ENCODE data around the gene C20orf202. TPM values are rescaled to one million over a fixed set of nuclear protein-coding genes. Genes with fewer than 3 reads are reported as not detected.
"Not testable (repeated sequence)": the region's sequence is repeated elsewhere in the genome, so short reads cannot be mapped to it uniquely, and the experiment has no call there.

C20orf202 gene
- total RNA-seq, 6 experiments from 2014 or later, result 0.19 TPM; not detected in 5

- intact Hi-C loops (cut with DNase I), result no loop called here
- Histone ChIP-seq H3K4me1 (no peaks in the 10 kb centered on the region), H3K36me3 (no peaks in the 10 kb centered on the region), H3K27ac (no peak overlapping the region), H3K9me3 (no peaks in the 10 kb centered on the region), H3K27me3 (peaks cover 0 to 4% of the 10 kb centered on the region in 2 donors), H3K4me3 (no peak overlapping the region)
- no peak for ATAC-seq
- WGBS (ENCODE audit: insufficient coverage, low coverage, low lambda C conversion rate, missing lambda C conversion rate), result 63% methylated on average over 2 of the region's 2 CpGs
- DNase-seq, result no peak
- TF ChIP-seq POLR2A (IDR thresholded peaks at IDR 0.05) (no peak), CTCF (IDR thresholded peaks at IDR 0.05) (no peak)
These were observed 39.3 kb downstream of the C20orf202 start for GRCh38 chr20:1242530-1242929.

- Histone ChIP-seq H3K36me3 (no peaks in the 10 kb centered on the region), H3K27ac (no peak overlapping the region), H3K9me3 (no peaks in the 10 kb centered on the region), H3K27me3 (no peaks in the 10 kb centered on the region), H3K4me3 (no peak overlapping the region), H3K4me1 (no peaks in the 10 kb centered on the region)
- WGBS (ENCODE audit: insufficient coverage, low coverage, low lambda C conversion rate, missing lambda C conversion rate), result 35% methylated on average over 2 of the region's 2 CpGs
- no peak for TF ChIP-seq CTCF (IDR thresholded peaks at IDR 0.05)
- no peak for TF ChIP-seq POLR2A (IDR thresholded peaks at IDR 0.05)
- intact Hi-C loops (cut with DNase I), result no loop called here
- no peak for DNase-seq
- no peak for ATAC-seq
These were observed 42.3 kb downstream of the C20orf202 start for GRCh38 chr20:1245578-1245977.

GRCh38 chr20:1247689-1248088, 44.4 kb downstream of the C20orf202 start:
- intact Hi-C loops (cut with DNase I), result no loop called here
- TF ChIP-seq POLR2A (IDR thresholded peaks at IDR 0.05) (no peak), CTCF (IDR thresholded peaks at IDR 0.05) (no peak)
- no peaks in the 10 kb centered on the region for H3K36me3 ChIP-seq
- no peak overlapping the region for H3K4me3 ChIP-seq
- no peaks in the 10 kb centered on the region for H3K27me3 ChIP-seq
- no peak overlapping the region for H3K27ac ChIP-seq
- no peak for ATAC-seq
- H3K4me1 ChIP-seq, result no peaks in the 10 kb centered on the region
- no peak for DNase-seq
- no peaks in the 10 kb centered on the region for H3K9me3 ChIP-seq

GRCh38 chr20:1250282-1250681, 47.0 kb downstream of the C20orf202 start:
- H3K27me3 ChIP-seq; H3K27ac ChIP-seq; H3K4me1 ChIP-seq; DNase-seq; H3K9me3 ChIP-seq; ATAC-seq; H3K4me3 ChIP-seq; H3K36me3 ChIP-seq; intact Hi-C loops (cut with DNase I): not testable (repeated sequence)
- WGBS (ENCODE audit: insufficient coverage, low coverage, low lambda C conversion rate, missing lambda C conversion rate), result 75% methylated on average over 2 of the region's 2 CpGs

GRCh38 chr20:1252416-1252815, 49.2 kb downstream of the C20orf202 start:
- no peak overlapping the region for H3K4me3 ChIP-seq
- intact Hi-C loops (cut with DNase I), result no loop called here
- H3K36me3 ChIP-seq, result no peaks in the 10 kb centered on the region
- no peak for DNase-seq
- no peak overlapping the region for H3K27ac ChIP-seq
- H3K27me3 ChIP-seq, result no peaks in the 10 kb centered on the region
- 39% methylated on average over 2 of the region's 3 CpGs for WGBS (ENCODE audit: insufficient coverage, low coverage, low lambda C conversion rate, missing lambda C conversion rate)
- no peaks in the 10 kb centered on the region for H3K9me3 ChIP-seq
- no peak for TF ChIP-seq CTCF (IDR thresholded peaks at IDR 0.05)
- TF ChIP-seq POLR2A (IDR thresholded peaks at IDR 0.05), result no peak
- no peak for ATAC-seq
- H3K4me1 ChIP-seq, result no peaks in the 10 kb centered on the region
